IMR-90 (cell line): ENCODE data around the gene TAS2R3. TPM values are rescaled to one million over a fixed set of nuclear protein-coding genes. Genes with fewer than 3 reads are reported as not detected.

Experiments
- ATAC-seq: fragments of 200-7000 bp; cut with Tn5 transposase; 2 replicates; pipeline ENCODE4 v1.9.1; 2020; ENCODE audit warnings: low read depth, mild to moderate bottlenecking, moderate library complexity
- BruUV-seq: library from RNA; stranded (reverse); fragments of 400-500 nt; replicated peaks from 2 replicates; lab custom pipeline; 2021; lab: Mats Ljungman, UMichigan
- CTCF ChIA-PET: fragments of 300-600 bp; formaldehyde crosslinking; extraction: SDS; loops from one replicate; lab custom pipeline; 2021; ENCODE audit warnings: antibody characterized with exemption; lab: Yijun Ruan, JAX
- POLR2A ChIA-PET: fragments of 300-600 bp; sonication (Branson Sonifier 250); formaldehyde crosslinking; loops from one replicate; lab custom pipeline; 2022; ENCODE audit warnings: antibody characterized with exemption; ENCODE audit not compliant: unreplicated experiment; lab: Charles Lee
- DNase-seq: peaks from one replicate; pipeline ENCODE4 v3.0.0; 2013
- H2AFZ ChIP-seq: replicated peaks from 2 replicates; pipeline ENCODE3; 2013; ENCODE audit warnings: low read length, mild to moderate bottlenecking; ENCODE audit not compliant: poor library complexity
- H2AK5ac ChIP-seq: 2 replicates; pipeline ENCODE4 v1.6.1; 2013; ENCODE audit warnings: low read depth, low read length, inconsistent platforms
- H2AK9ac ChIP-seq: replicated peaks from 2 replicates; pipeline ENCODE3; 2013; ENCODE audit warnings: mild to moderate bottlenecking, low read depth, low read length, moderate library complexity; ENCODE audit not compliant: poor library complexity
- H2BK120ac ChIP-seq: 2 replicates; pipeline ENCODE4 v1.6.1; 2013; ENCODE audit warnings: low read depth, low read length, inconsistent platforms
- H2BK15ac ChIP-seq: 3 replicates; pipeline ENCODE4 v1.6.1; 2013; ENCODE audit warnings: low read depth, low read length, inconsistent platforms
- H2BK20ac ChIP-seq: 2 replicates; pipeline ENCODE4 v1.6.1; 2013; ENCODE audit warnings: low read depth, mild to moderate bottlenecking, inconsistent platforms, low read length, moderate library complexity
- H2BK5ac ChIP-seq: 2 replicates; pipeline ENCODE4 v1.6.1; 2013; ENCODE audit warnings: mild to moderate bottlenecking, low read depth, low read length, inconsistent platforms; ENCODE audit not compliant: poor library complexity, severe bottlenecking
- H3K14ac ChIP-seq: replicated peaks from 2 replicates; pipeline ENCODE4 v1.6.1; 2013; ENCODE audit warnings: low read depth, low read length, inconsistent platforms
- H3K18ac ChIP-seq: 2 replicates; pipeline ENCODE4 v1.6.1; 2013; ENCODE audit warnings: low read depth, low read length, control low read depth
- H3K23ac ChIP-seq: 2 replicates; pipeline ENCODE4 v1.6.1; 2013; ENCODE audit warnings: low read depth, low read length, inconsistent platforms
- H3K27ac ChIP-seq: 2 replicates; pipeline ENCODE4 v1.5.1; 2013; ENCODE audit warnings: mild to moderate bottlenecking, control low read depth, low read length; ENCODE audit not compliant: insufficient read depth
- H3K27me3 ChIP-seq: 2 replicates; pipeline ENCODE4 v1.6.1; 2013; ENCODE audit warnings: low read length; ENCODE audit not compliant: control insufficient read depth, insufficient read depth
- H3K36me3 ChIP-seq: 2 replicates; pipeline ENCODE4 v1.6.1; 2013; ENCODE audit warnings: low read length, mixed read lengths; ENCODE audit not compliant: control insufficient read depth, insufficient read depth
- H3K4ac ChIP-seq: 2 replicates; pipeline ENCODE4 v1.6.1; 2013; ENCODE audit warnings: low read depth, low read length, inconsistent platforms
- H3K4me1 ChIP-seq: 2 replicates; pipeline ENCODE4 v1.6.1; 2013; ENCODE audit warnings: low read length, mixed read lengths; ENCODE audit not compliant: control insufficient read depth, insufficient read depth
- H3K4me2 ChIP-seq: 2 replicates; pipeline ENCODE4 v1.6.1; 2013; ENCODE audit warnings: low read depth, mild to moderate bottlenecking, control low read depth, low read length, moderate library complexity
- H3K4me3 ChIP-seq: 2 replicates; pipeline ENCODE4 v1.5.1; 2013; ENCODE audit warnings: low read depth, mild to moderate bottlenecking, control low read depth, low read length, moderate library complexity; ENCODE audit not compliant: insufficient read depth
- H3K56ac ChIP-seq: 2 replicates; pipeline ENCODE4 v1.6.1; 2013; ENCODE audit warnings: low read length, inconsistent platforms; ENCODE audit not compliant: insufficient read depth; ENCODE audit errors: extremely low read depth
- H3K79me1 ChIP-seq, 2 experiments: 2 replicates each; pipeline ENCODE4 v1.6.1; 2013; ENCODE audit warnings: low read length in 2 of 2, inconsistent platforms in 1 of 2, low read depth in 1 of 2
- H3K9ac ChIP-seq: 2 replicates; pipeline ENCODE4 v1.6.1; 2013; ENCODE audit warnings: low read depth, low read length, control low read depth
- H3K9me1 ChIP-seq: 2 replicates; pipeline ENCODE4 v1.6.1; 2013; ENCODE audit warnings: low read length, inconsistent platforms; ENCODE audit not compliant: insufficient read depth
- H3K9me3 ChIP-seq: 2 replicates; pipeline ENCODE4 v1.6.1; 2013; ENCODE audit warnings: low read length; ENCODE audit not compliant: control insufficient read depth, insufficient read depth
- H4K20me1 ChIP-seq: 2 replicates; pipeline ENCODE4 v1.6.1; 2013; ENCODE audit warnings: low read length, inconsistent platforms; ENCODE audit not compliant: insufficient read depth
- H4K5ac ChIP-seq: 2 replicates; pipeline ENCODE4 v1.6.1; 2013; ENCODE audit warnings: mild to moderate bottlenecking, low read depth, low read length, control low read depth
- H4K8ac ChIP-seq, 2 experiments: 2 replicates each; pipeline ENCODE4 v1.6.1; 2013; ENCODE audit warnings: low read depth in 2 of 2, low read length in 2 of 2, control low read depth in 1 of 2, inconsistent platforms in 1 of 2
- H4K91ac ChIP-seq: 2 replicates; pipeline ENCODE4 v1.6.1; 2013; ENCODE audit warnings: low read depth, low read length, inconsistent platforms; ENCODE audit not compliant: insufficient read depth
- CEBPB ChIP-seq: IDR thresholded peaks from 2 replicates; pipeline ENCODE4 v1.6.1; 2012; ENCODE audit warnings: low read depth, low read length, improper control_type of control experiment
- CTCF ChIP-seq: conservative IDR thresholded peaks from 2 replicates; pipeline ENCODE4 v1.5.1; 2012; ENCODE audit warnings: mild to moderate bottlenecking, low read depth, low read length, improper control_type of control experiment
- MAFK ChIP-seq: IDR thresholded peaks from 2 replicates; pipeline ENCODE4 v1.6.1; 2012; ENCODE audit warnings: low read depth, low read length, improper control_type of control experiment
- MXI1 ChIP-seq: IDR thresholded peaks from 2 replicates; pipeline ENCODE4 v1.6.1; 2012; ENCODE audit warnings: low read depth, mild to moderate bottlenecking, low read length, moderate library complexity, borderline replicate concordance
- POLR2A ChIP-seq: IDR thresholded peaks from 2 replicates; pipeline ENCODE4 v1.6.1; 2012; ENCODE audit warnings: mild to moderate bottlenecking, low read depth, low read length
- RAD21 ChIP-seq: IDR thresholded peaks from 2 replicates; pipeline ENCODE4 v1.6.1; 2012; ENCODE audit warnings: low read length, improper control_type of control experiment
- RCOR1 ChIP-seq: IDR thresholded peaks from 2 replicates; pipeline ENCODE4 v1.6.1; 2012; ENCODE audit warnings: mild to moderate bottlenecking, low read length, improper control_type of control experiment; ENCODE audit not compliant: insufficient replicate concordance
- SMC3 ChIP-seq: fragments of 150-350 bp; IDR thresholded peaks from 2 replicates; pipeline ENCODE4 v1.6.1; 2016; ENCODE audit warnings: low read depth, mild to moderate bottlenecking, antibody characterized with exemption, low read length, moderate library complexity
- WGBS, 2 experiments: methylation state at CpG; one replicate each; pipeline versions ENCODE4 v1.1.5 to v1.1.7; 2013; ENCODE audit warnings: missing lambda C conversion rate in 2 of 2; ENCODE audit not compliant: insufficient read length in 1 of 2; ENCODE audit errors: extremely low coverage in 2 of 2; 5-methylcytosine and 5-hydroxymethylcytosine counted together
- dilution Hi-C: fragments of 300-500 bp; cut with HindIII; formaldehyde crosslinking; loops from one replicate; pipeline ENCODE4 v1.14.3; 2018; ENCODE audit warnings: low sequenced_read_pairs; ENCODE audit not compliant: unreplicated experiment
- in situ Hi-C: fragments of 300-500 bp; cut with MboI; formaldehyde crosslinking; loops from 3 replicates; pipeline ENCODE4 v1.14.3; 2019; ENCODE audit warnings: low sequenced_read_pairs, inconsistent platforms, mixed read lengths
- intact Hi-C: fragments of 100-400 bp; cut with micrococcal nuclease; formaldehyde crosslinking; loops from 2 replicates; pipeline ENCODE4 v1.10.0; 2022
- polyA plus RNA-seq, 3 experiments: library from polyadenylated mRNA; depleted of rRNA; stranded (reverse); fragments of >200 nt; gene quantifications; 2 replicates each; pipeline ENCODE4 v1.2.3, GENCODE V29; 2012; ENCODE audit warnings: low replicate concordance in 1 of 3
- total RNA-seq: library from RNA; depleted of rRNA; stranded (reverse); fragments of >200 nt; gene quantifications from 2 replicates; pipeline ENCODE4 v1.2.3, GENCODE V29; 2012

TAS2R3 gene
- total and polyA plus RNA-seq, 2 of the 4 experiments (the other 2 are of a cell fraction) = 0.72 TPM; not detected in 1

- TF ChIP-seq MAFK (peak; percentile 7; the same call in 1 of the 2 replicates), MXI1 (peak; percentile 43), POLR2A (peak; percentile 88), CEBPB (peak; percentile 39; the same call in 1 of the 2 replicates)
These were observed 25.9 kb upstream of the TAS2R3 start, which contains the start of gene SSBP1 (continued) for GRCh38 chr7:141737836-141738591.

- H2BK120ac ChIP-seq = no peak overlapping the region
- peak overlapping the region; percentile 98 to 99 for H4K8ac ChIP-seq
- peak overlapping the region; percentile 49; the same call in 1 of the 3 replicates for H2BK15ac ChIP-seq
- peak overlapping the region; percentile 89 for H4K5ac ChIP-seq
- H3K56ac ChIP-seq = peak overlapping the region; percentile 81
- H2AK5ac ChIP-seq = peak overlapping the region; percentile 68
- no peaks in the 10 kb centered on the region; the same call in 1 of the 2 replicates for H3K4me1 ChIP-seq
- in situ Hi-C loops (no loop called here), intact Hi-C loops (loop anchor here (1.0 to 10.0 kb wide), 4 partner anchors 36 to 724 kb away; partner anchors contain the start of genes DENND11 and MRPS33), dilution Hi-C loops (no loop called here)
- H3K9me1 ChIP-seq = peaks cover 6% of the 10 kb centered on the region; the same call in 1 of the 2 replicates
- H3K14ac ChIP-seq = peak overlapping the region; percentile 78
- H3K79me1 ChIP-seq = peaks cover 13 to 20% of the 10 kb centered on the region in 2 experiments; a peak in 3 of 4 replicates
- H3K18ac ChIP-seq = no peak overlapping the region
- H3K36me3 ChIP-seq = peaks cover 15% of the 10 kb centered on the region
- WGBS, 2 experiments = 0% methylated on average over 3 of the region's 6 CpGs; no CpG with 5 or more reads in 1 of the 2 experiments
- peak overlapping the region; percentile 85 for H4K91ac ChIP-seq
- TF ChIP-seq RAD21 (no peak), RCOR1 (no peak), CTCF (0 out of 2 replicates have a peak, but pooled peaks have one; percentile 12), SMC3 (no peak)
- POLR2A ChIA-PET = no interaction called here
- BruUV-seq = TSS peak; percentile 61
- no peaks in the 10 kb centered on the region for H3K9me3 ChIP-seq
- peak overlapping the region; percentile 93 for H3K4ac ChIP-seq
- peak; percentile 64 for ATAC-seq
- no peaks in the 10 kb centered on the region for H4K20me1 ChIP-seq
- peak overlapping the region; percentile 86 for H2AK9ac ChIP-seq
- H3K27me3 ChIP-seq = no peaks in the 10 kb centered on the region
- H3K4me3 ChIP-seq = peak overlapping the region; percentile 65
- DNase-seq = no peak
- CTCF ChIA-PET = interaction anchor here (0.8 to 2.4 kb wide), 6 partner anchors 17 to 1070 kb away, joined by 3 to 7 read pairs (median 3); no protein-coding TSS in a partner anchor
- H2BK5ac ChIP-seq = peak overlapping the region; percentile 64
- peak overlapping the region; percentile 85 for H3K9ac ChIP-seq
- no peak overlapping the region for H2BK20ac ChIP-seq
- peak overlapping the region; percentile 89 for H3K4me2 ChIP-seq
- H3K27ac ChIP-seq = peak overlapping the region; percentile 70
- H3K23ac ChIP-seq = no peak overlapping the region
- H2AFZ ChIP-seq = peak overlapping the region; percentile 95
These were observed 25.3 kb upstream of the TAS2R3 start for GRCh38 chr7:141738592-141739013.
